Iris pigment epithelial cell (primary cell): ENCODE measurements around the gene DNAH1.

ENCODE experiments used
- DNase-seq: peaks from one replicate; pipeline ENCODE4 v3.0.0-alpha.2; 2011; ENCODE audit warnings: low read depth

The DNAH1 gene

GRCh38 chr3:52358362-52358940, 42.3 kb downstream of the DNAH1 start:
- DNase-seq, result no peak

- no peak for DNase-seq
These were observed 43.2 kb downstream of the DNAH1 start for GRCh38 chr3:52359116-52359855.

GRCh38 chr3:52361011-52361410, 44.9 kb downstream of the DNAH1 start:
- no peak for DNase-seq

- DNase-seq, result no peak
These were observed 45.3 kb downstream of the DNAH1 start for GRCh38 chr3:52361454-52361853.

GRCh38 chr3:52361898-52362297, 45.8 kb downstream of the DNAH1 start:
- DNase-seq, result no peak

GRCh38 chr3:52364322-52365035, 48.4 kb downstream of the DNAH1 start:
- no peak for DNase-seq

GRCh38 chr3:52366527-52366926, 50.4 kb downstream of the DNAH1 start:
- no peak for DNase-seq

GRCh38 chr3:52367891-52368880, 52.1 kb downstream of the DNAH1 start:
- DNase-seq, result no peak

GRCh38 chr3:52370531-52370930, 54.4 kb downstream of the DNAH1 start:
- no peak for DNase-seq

GRCh38 chr3:52372822-52373504, 56.8 kb downstream of the DNAH1 start:
- no peak for DNase-seq

GRCh38 chr3:52373676-52374075, 57.6 kb downstream of the DNAH1 start:
- no peak for DNase-seq

- DNase-seq, result no peak
These were observed 58.1 kb downstream of the DNAH1 start for GRCh38 chr3:52374173-52374572.

- DNase-seq, result no peak
These were observed 63.5 kb downstream of the DNAH1 start for GRCh38 chr3:52379610-52380009.

- DNase-seq, result no peak
These were observed 63.9 kb downstream of the DNAH1 start for GRCh38 chr3:52380023-52380422.

GRCh38 chr3:52381623-52382022, 65.5 kb downstream of the DNAH1 start:
- no peak for DNase-seq

- DNase-seq, result no peak
These were observed 67.3 kb downstream of the DNAH1 start for GRCh38 chr3:52383446-52383845.

GRCh38 chr3:52384019-52384761, 68.1 kb downstream of the DNAH1 start:
- DNase-seq, result no peak

GRCh38 chr3:52385157-52385556, 69.0 kb downstream of the DNAH1 start:
- peak; percentile 52 for DNase-seq

- no peak for DNase-seq
These were observed 71.4 kb downstream of the DNAH1 start for GRCh38 chr3:52387481-52387880.

GRCh38 chr3:52388348-52388821, 72.3 kb downstream of the DNAH1 start:
- no peak for DNase-seq

- no peak for DNase-seq
These were observed 72.8 kb downstream of the DNAH1 start for GRCh38 chr3:52388933-52389332.
